Urinary bladder (tissue), 4 donors: Measurements from ENCODE around the gene WDFY2. TPM values are rescaled to one million over a fixed set of nuclear protein-coding genes. Genes with fewer than 3 reads are reported as not detected.

ENCODE experiments used
- DNase-seq: peaks from one replicate; pipeline ENCODE4 v3.0.0-alpha.2; 2015; ENCODE audit errors: extremely low spot score
- H3K27ac ChIP-seq: one replicate; pipeline ENCODE4 v1.5.1; 2013; ENCODE audit warnings: low read depth, mild to moderate bottlenecking, moderate library complexity
- H3K36me3 ChIP-seq: one replicate; pipeline ENCODE4 v1.6.1; 2013; ENCODE audit warnings: mild to moderate bottlenecking, moderate library complexity; ENCODE audit not compliant: insufficient read depth
- H3K4me1 ChIP-seq: one replicate; pipeline ENCODE4 v1.6.1; 2013; ENCODE audit warnings: mild to moderate bottlenecking, moderate library complexity; ENCODE audit not compliant: insufficient read depth
- H3K4me3 ChIP-seq: one replicate; pipeline ENCODE4 v1.5.1; 2013; ENCODE audit warnings: low read depth, low read length
- WGBS: extraction: QIAGEN DNeasy Blood & Tissue Kit; methylation state at CpG from one replicate; pipeline ENCODE4 v1.1.7; 2013; 5-methylcytosine and 5-hydroxymethylcytosine counted together
- polyA plus RNA-seq: library from polyadenylated mRNA; stranded (reverse); fragments of 200-250 nt; gene quantifications from one replicate; pipeline ENCODE4 v1.2.3, GENCODE V29; 2013
- total RNA-seq: library from RNA; depleted of rRNA; stranded (reverse); fragments of >200 nt; gene quantifications from one replicate; pipeline ENCODE4 v1.2.3, GENCODE V29; 2014
- donor health status: healthy with polysubstance abuse.
- donor health status: healthy.

Gene WDFY2
- total and polyA plus RNA-seq, 2 donors, result 5.2 to 14.5 TPM

- Histone ChIP-seq H3K4me3 (no peak overlapping the region), H3K36me3 (peaks cover 2% of the 10 kb centered on the region), H3K27ac (no peak overlapping the region), H3K4me1 (no peaks in the 10 kb centered on the region)
- 85% methylated on average over 5 of the region's 5 CpGs for WGBS
- no peak for DNase-seq
These were observed 175.0 kb downstream of the WDFY2 start for GRCh38 chr13:51759240-51759639.

GRCh38 chr13:51760592-51760991, 176.3 kb downstream of the WDFY2 start:
- 86% methylated on average over 12 of the region's 12 CpGs for WGBS
- H3K4me1 ChIP-seq, result no peaks in the 10 kb centered on the region
- H3K36me3 ChIP-seq, result peaks cover 2% of the 10 kb centered on the region
- no peak for DNase-seq
- H3K27ac ChIP-seq, result no peak overlapping the region
- H3K4me3 ChIP-seq, result no peak overlapping the region

GRCh38 chr13:51761643-51762350, 177.5 kb downstream of the WDFY2 start:
- no peaks in the 10 kb centered on the region for H3K4me1 ChIP-seq
- no peak overlapping the region for H3K27ac ChIP-seq
- no peak overlapping the region for H3K4me3 ChIP-seq
- H3K36me3 ChIP-seq, result no peaks in the 10 kb centered on the region
- DNase-seq, result no peak
- 96% methylated on average over 16 of the region's 16 CpGs for WGBS

- no peak overlapping the region for H3K4me3 ChIP-seq
- H3K36me3 ChIP-seq, result no peaks in the 10 kb centered on the region
- 93% methylated on average over 2 of the region's 2 CpGs for WGBS
- DNase-seq, result no peak
- H3K27ac ChIP-seq, result no peak overlapping the region
- H3K4me1 ChIP-seq, result no peaks in the 10 kb centered on the region
These were observed 179.2 kb downstream of the WDFY2 start for GRCh38 chr13:51763486-51763885.

DNA sequence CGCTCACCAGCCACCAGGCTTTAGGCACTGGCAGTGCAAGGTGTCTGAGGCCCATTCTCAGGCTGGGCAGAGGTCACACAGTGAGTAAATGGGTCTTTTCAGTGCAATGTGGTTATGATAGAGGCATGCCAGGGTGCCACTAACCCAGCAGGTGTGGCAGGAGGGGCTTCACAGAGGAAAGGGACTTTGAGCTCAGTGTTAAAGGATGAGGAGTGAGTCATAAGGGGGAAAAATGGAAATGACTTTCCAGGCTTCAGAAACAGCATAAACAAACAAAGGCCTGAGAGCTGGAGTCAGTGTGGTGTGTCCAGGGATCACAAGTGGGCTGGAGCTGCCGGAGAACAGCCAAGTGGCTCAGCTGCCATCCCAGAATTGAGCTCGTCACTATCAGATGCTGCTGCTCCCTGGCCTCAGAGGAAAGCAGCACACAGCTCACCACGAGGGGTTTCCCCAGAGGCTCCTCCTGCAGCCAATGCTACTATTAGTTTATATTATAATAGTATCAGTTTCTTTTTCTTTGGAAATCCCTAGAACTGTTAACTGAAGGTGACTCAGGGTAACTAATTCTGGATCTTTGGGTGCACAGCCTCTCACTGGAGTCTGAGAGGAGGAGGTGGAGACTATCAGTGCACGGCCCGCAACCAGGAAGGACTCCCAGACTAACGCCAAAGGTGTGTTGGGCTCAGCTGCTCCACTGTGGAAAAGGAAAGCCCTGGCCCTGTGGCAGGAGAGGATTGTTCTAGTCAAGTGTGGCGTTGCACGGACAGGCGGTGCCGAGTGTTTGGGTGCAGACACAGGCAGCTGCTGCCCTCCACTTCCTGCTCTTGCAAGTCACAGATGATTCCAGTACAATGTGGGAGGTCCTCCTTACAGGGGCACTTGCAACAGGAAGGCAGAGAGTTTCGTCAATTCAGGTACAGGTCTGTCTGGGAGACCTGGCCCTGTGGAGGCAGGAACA, 180.2 kb downstream of the WDFY2 start:
- Histone ChIP-seq H3K4me3 (no peak overlapping the region), H3K27ac (peak overlapping the region; percentile 55), H3K36me3 (no peaks in the 10 kb centered on the region), H3K4me1 (no peaks in the 10 kb centered on the region)
- DNase-seq, result no peak
- 44% methylated on average over 12 of the region's 12 CpGs for WGBS

DNA sequence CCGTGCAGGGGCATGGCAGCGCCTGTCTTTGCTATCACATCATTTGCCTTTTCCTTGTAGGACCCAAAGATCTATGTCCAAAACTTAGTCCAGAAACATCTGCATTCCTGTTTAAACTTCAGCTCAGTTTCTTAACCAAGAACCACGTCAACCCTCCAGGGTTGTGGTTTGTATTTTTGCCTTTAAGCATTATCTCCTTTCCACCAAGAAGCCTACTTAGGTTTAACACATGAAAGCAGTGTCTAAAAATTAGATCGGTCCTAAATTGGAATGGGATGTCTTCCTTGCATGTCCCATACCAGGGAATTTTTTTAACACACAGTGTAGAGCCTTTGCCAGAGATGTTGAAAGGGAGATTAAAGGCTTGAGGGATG, 180.9 kb downstream of the WDFY2 start:
- WGBS, result 80% methylated on average over 4 of the region's 4 CpGs
- Histone ChIP-seq H3K36me3 (no peaks in the 10 kb centered on the region), H3K27ac (no peak overlapping the region), H3K4me1 (no peaks in the 10 kb centered on the region), H3K4me3 (no peak overlapping the region)
- DNase-seq, result no peak

DNA sequence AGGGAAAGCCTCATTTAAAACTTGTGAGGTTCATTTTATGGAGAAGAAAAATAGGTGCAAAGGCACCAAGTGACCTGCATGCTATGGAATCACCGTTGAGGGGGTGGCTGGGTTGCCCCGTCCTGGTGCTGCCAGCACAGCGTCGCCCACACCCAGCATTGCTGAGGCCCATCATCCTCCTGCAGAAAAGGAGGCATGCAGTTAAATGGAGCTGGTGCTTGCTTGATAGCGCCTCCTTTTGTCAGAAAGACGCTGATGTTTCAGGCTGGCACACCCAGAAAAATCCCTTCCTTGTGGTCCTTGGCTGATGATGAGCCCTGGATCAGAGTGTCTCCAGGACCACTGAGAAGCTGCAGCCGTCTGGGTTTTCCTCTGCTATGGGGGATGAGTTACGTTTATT, 182.8 kb downstream of the WDFY2 start:
- H3K4me3 ChIP-seq, result no peak overlapping the region
- WGBS, result 89% methylated on average over 8 of the region's 8 CpGs

DNA sequence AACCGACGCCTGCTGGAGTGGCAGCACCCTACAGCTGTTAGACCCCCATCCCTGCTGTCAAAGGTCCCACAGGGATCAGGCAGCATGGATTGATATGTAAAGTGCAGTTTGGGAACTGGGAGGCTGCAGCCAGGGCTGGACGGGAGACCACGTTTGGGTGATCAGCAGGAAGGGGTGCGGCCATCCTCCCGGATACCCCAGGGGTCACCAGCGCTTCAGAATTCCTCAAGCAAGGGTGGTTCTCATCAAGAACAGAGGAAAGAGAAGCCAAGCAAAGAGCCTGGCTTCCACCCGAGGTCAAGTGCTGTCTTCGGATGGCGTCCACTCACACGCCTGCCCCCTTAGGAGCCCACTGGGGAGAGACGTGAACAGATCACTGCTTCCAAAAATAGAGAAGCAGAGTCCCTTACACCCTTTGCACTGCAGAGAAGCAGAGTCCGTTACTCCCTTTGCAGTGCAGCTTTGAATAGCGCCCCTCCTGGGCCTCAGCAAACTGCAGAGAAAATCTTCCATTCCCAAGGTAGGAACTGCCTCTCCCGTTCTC, 184.2 kb downstream of the WDFY2 start:
- WGBS, result 82% methylated on average over 15 of the region's 15 CpGs
- H3K27ac ChIP-seq, result no peak overlapping the region
- no peaks in the 10 kb centered on the region for H3K36me3 ChIP-seq
- no peak for DNase-seq
- no peak overlapping the region for H3K4me3 ChIP-seq
- H3K4me1 ChIP-seq, result no peaks in the 10 kb centered on the region

More for the DNA sequence above, 182.8 kb downstream of the WDFY2 start:
- Histone ChIP-seq H3K27ac (no peak overlapping the region), H3K36me3 (no peaks in the 10 kb centered on the region), H3K4me1 (no peaks in the 10 kb centered on the region)
- no peak for DNase-seq

- DNase-seq, result no peak
- H3K36me3 ChIP-seq, result no peaks in the 10 kb centered on the region
- H3K4me1 ChIP-seq, result no peaks in the 10 kb centered on the region
- H3K4me3 ChIP-seq, result no peak overlapping the region
- no peak overlapping the region for H3K27ac ChIP-seq
- 95% methylated on average over 19 of the region's 19 CpGs for WGBS
These were observed 184.7 kb downstream of the WDFY2 start for GRCh38 chr13:51768976-51769375.

DNA sequence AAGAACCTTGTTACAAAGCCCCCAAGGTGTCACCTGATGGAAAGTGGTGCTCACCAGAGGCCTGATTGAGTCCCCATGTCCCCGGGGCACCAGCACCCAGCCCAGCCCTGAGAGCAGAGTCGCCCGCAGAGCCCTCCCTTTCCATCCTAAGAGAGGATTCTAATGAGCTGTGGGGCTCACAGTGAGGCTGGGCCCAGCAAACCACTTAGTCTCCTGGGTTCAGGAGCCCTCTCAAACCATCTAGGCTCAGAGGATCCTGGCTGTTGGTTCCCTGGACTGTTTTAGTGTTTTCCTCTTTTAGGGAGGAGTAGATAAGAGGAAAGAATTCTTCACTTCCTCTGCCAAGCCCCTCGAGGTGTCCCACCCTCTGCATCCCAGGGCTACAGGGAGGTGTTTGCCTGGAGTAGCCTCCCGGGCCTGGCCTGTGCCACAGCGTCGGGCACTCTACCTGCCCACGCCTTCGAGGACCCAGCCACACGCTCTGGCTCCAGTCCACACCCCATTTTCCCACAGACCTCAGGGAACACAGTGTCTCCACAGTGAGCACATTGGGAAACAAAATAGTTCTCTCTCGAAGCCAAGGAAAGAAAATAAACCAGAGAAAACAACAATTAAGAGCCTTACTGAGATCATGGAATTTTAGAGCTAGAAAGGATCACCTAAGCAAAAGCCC, 185.3 kb downstream of the WDFY2 start:
- no peaks in the 10 kb centered on the region for H3K36me3 ChIP-seq
- no peak overlapping the region for H3K4me3 ChIP-seq
- H3K4me1 ChIP-seq, result no peaks in the 10 kb centered on the region
- DNase-seq, result no peak
- no peak overlapping the region for H3K27ac ChIP-seq
- WGBS, result 70% methylated on average over 11 of the region's 11 CpGs

DNA sequence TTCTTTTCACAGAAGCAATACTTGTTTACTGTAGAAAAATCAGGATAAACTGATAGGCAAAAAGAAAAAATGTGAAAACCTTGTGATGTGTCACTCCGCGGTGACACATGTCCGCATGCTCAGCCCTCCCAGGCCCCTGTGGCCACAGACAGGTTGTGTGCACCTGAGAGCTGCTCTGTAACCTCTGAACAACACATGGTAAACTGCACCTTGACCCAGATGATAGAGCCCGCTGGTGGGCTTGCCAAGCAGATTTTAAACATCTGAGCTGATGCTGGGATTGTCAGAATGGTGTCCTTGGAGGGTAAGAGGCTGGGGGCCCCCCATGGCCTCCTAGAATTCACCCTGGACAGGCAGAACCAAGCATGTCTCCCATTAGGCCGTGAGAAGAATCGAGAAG, 185.9 kb downstream of the WDFY2 start:
- WGBS, result 95% methylated on average over 6 of the region's 6 CpGs
- no peak for DNase-seq

GRCh38 chr13:51770681-51771417, 186.6 kb downstream of the WDFY2 start:
- Histone ChIP-seq H3K4me3 (no peak overlapping the region), H3K36me3 (no peaks in the 10 kb centered on the region), H3K4me1 (no peaks in the 10 kb centered on the region), H3K27ac (no peak overlapping the region)
- WGBS, result 92% methylated on average over 11 of the region's 11 CpGs
- DNase-seq, result no peak

More for the DNA sequence above, 185.9 kb downstream of the WDFY2 start:
- Histone ChIP-seq H3K27ac (no peak overlapping the region), H3K4me3 (no peak overlapping the region), H3K36me3 (no peaks in the 10 kb centered on the region), H3K4me1 (no peaks in the 10 kb centered on the region)
